ENCODE data around the gene NTM.

NTM gene

GRCh38 chr11:131854391-131854790, 484.0 kb downstream of the NTM start:
- H3K27me3 ChIP-seq = no peaks in the 10 kb centered on the region
- TF ChIP-seq CTCF (IDR thresholded peaks at IDR 0.05; ENCODE audit: low read depth, low read length) = no peak
- no peaks in the 10 kb centered on the region for H3K36me3 ChIP-seq
- H3K4me1 ChIP-seq = no peaks in the 10 kb centered on the region
- no peak for DNase-seq
- no peaks in the 10 kb centered on the region for H3K9me3 ChIP-seq
- H3K4me3 ChIP-seq (ENCODE audit: low read depth, low read length) = no peak overlapping the region

GRCh38 chr11:131855320-131855719, 484.9 kb downstream of the NTM start:
- Histone ChIP-seq H3K27me3 (no peaks in the 10 kb centered on the region), H3K4me1 (no peaks in the 10 kb centered on the region), H3K9me3 (no peaks in the 10 kb centered on the region), H3K36me3 (no peaks in the 10 kb centered on the region), H3K4me3 (ENCODE audit: low read depth, low read length) (no peak overlapping the region)
- TF ChIP-seq CTCF (IDR thresholded peaks at IDR 0.05; ENCODE audit: low read depth, low read length) = no peak
- no peak for DNase-seq

- TF ChIP-seq CTCF (IDR thresholded peaks at IDR 0.05; ENCODE audit: low read depth, low read length) = no peak
- no peaks in the 10 kb centered on the region for H3K36me3 ChIP-seq
- H3K27me3 ChIP-seq = no peaks in the 10 kb centered on the region
- H3K4me3 ChIP-seq (ENCODE audit: low read depth, low read length) = no peak overlapping the region
- no peaks in the 10 kb centered on the region for H3K9me3 ChIP-seq
- no peaks in the 10 kb centered on the region for H3K4me1 ChIP-seq
- DNase-seq = no peak
Measured at GRCh38 chr11:131857246-131857645, 486.8 kb downstream of the NTM start.

- DNase-seq = no peak
- Histone ChIP-seq H3K4me1 (no peaks in the 10 kb centered on the region), H3K4me3 (ENCODE audit: low read depth, low read length) (no peak overlapping the region), H3K27me3 (no peaks in the 10 kb centered on the region), H3K36me3 (no peaks in the 10 kb centered on the region), H3K9me3 (no peaks in the 10 kb centered on the region)
- TF ChIP-seq CTCF (IDR thresholded peaks at IDR 0.05; ENCODE audit: low read depth, low read length) = no peak
Measured at GRCh38 chr11:131858505-131858904, 488.1 kb downstream of the NTM start.

- Histone ChIP-seq H3K4me3 (ENCODE audit: low read depth, low read length) (no peak overlapping the region), H3K4me1 (no peaks in the 10 kb centered on the region), H3K9me3 (no peaks in the 10 kb centered on the region), H3K36me3 (no peaks in the 10 kb centered on the region), H3K27me3 (no peaks in the 10 kb centered on the region)
- no peak for DNase-seq
- TF ChIP-seq CTCF (IDR thresholded peaks at IDR 0.05; ENCODE audit: low read depth, low read length) = no peak
Measured at GRCh38 chr11:131859538-131860210, 489.3 kb downstream of the NTM start.

GRCh38 chr11:131864228-131864627, 493.8 kb downstream of the NTM start:
- Histone ChIP-seq H3K9me3 (no peaks in the 10 kb centered on the region), H3K4me1 (no peaks in the 10 kb centered on the region), H3K27me3 (no peaks in the 10 kb centered on the region), H3K36me3 (no peaks in the 10 kb centered on the region), H3K4me3 (ENCODE audit: low read depth, low read length) (no peak overlapping the region)
- no peak for TF ChIP-seq CTCF (IDR thresholded peaks at IDR 0.05; ENCODE audit: low read depth, low read length)
- no peak for DNase-seq

All from BE2C (cell line).